ENCODE data around the gene TMED1.

Gene TMED1

DNA sequence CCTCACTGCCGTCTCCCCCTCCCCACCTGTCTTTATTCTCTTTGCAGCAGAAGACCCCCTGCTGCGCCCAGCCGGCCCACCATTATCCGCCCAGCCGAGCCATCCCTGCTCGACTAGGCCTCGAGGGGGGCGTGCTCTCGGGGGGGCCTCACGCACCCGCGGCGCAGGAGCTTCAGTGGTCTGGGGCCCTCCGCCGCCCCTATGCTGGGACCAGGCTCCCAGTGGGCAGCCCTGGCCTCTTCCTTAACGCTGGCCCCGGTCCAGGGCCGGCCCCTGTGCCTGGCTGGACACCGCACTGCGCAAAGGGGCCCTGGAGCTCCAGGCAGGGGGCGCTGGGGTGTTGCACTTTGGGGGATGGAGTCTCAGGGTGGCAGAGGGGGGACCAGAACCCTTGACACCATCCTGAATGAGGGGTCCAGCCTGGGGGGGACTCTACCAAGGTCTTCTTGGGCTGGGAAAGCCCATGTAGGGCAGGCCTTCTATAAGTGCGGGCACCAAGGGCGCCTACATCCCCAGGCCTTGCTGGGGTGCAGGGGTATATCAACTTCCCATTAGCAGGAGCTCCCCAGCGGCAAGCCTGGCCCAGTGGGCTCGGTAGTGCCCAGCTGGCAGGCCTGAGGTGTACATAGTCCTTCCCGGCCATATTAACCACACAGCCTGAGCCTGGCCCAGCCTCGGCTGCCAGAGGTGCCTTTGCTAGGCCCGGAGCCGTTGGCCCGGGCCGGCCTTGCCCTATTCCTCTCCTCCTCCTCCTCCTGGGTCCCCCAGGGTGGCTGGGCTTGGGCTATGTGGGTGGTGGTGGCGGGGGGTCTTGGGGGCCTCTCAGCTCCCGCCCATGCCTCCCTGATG lies 4.9 kb downstream of the TMED1 start:
- DNase-seq, result no peak

DNA sequence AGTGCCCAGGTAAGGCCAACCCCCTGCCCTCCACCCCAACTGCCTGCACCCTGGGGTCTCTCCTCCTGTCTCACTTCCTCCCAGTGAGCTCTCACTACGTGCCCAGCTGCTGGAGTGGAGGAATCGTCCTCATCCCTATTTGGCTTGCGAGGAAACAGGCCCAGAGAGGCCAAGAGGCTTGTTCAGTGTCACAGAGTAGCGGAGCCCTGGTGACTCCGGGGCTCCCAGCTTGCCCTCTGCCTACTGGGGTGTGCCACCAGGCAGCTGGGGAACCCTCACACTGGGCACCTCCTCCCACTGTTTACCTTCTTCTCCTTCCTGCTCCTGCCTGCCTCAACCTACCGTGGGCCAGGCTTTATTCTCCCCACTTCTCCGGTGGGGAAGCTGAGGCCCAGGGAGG lies 5.6 kb downstream of the TMED1 start:
- DNase-seq, result no peak

DNA sequence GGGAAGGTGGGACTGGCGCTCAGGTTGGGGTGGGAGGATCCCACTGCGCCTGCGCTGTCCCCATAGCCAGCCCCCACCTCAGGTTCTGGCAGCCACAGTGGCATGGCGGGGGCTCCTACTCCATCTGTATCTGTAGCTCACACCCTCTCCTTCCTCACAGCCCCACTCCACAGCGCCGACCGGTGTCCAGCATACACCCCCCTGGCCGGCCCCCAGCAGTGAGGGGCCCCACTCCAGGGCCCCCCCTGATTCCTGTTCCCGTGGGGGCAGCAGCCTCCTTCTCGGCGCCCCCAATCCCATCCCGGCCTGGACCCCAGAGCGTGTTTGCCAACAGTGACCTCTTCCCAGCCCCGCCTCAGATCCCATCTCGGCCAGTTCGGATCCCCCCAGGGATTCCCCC lies 6.0 kb downstream of the TMED1 start:
- DNase-seq, result no peak

DNA sequence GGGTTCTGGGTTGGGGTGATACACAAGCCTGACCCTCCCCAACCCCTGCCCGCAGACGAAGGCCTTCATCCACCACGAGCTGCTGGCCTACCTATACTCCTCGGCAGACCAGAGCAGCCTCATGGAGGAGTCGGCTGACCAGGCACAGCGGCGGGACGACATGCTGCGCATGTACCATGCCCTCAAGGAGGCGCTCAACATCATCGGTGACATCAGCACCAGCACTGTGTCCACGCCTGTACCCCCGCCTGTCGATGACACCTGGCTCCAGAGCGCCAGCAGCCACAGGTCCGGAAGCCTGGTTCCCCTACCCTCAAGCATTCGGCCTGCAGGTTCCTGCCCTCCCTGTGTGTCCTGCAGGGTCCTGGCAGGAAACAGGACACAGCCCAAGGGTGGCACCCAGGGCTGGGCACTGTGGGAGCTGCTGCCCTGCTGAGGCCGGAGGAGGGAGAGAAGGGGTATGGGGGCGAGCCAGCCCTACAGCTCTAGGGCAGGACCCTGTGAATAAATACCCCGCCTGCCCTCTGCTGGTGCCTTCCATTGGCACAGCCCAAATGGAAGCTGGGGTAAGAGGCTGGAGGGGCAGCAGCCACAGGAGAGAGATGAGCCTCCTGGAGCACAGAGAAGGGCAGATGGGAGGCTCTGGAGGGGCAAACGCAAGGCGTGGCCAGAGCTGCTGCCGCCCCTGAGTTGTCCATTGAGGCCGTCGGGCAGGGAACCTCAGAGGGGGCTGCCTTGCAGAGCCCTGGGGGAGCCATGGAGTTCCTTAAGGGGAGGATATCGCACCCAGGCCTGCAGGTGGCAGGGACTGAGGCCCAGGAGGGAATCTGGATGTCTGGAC lies 6.8 kb downstream of the TMED1 start:
- no peak for DNase-seq

DNA sequence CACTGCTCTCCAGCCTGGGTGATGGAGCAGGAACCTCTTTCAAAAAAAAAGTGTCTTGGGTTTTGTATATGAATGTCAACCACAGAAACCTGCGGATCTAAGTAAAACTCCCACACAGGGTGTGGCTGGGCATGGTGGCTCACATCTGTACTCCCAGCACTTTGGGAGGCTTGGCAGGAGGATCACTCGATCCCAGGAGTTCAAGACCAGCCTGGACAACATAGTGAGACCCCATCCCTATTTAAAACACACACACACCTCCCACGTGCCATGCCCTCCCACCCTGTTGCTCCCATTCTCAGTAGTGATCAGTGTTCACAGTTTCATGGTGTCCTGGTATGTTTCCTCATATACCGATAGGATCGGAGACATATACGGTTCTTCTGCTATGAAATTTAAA lies 9.2 kb downstream of the TMED1 start:
- DNase-seq, result no peak

DNA sequence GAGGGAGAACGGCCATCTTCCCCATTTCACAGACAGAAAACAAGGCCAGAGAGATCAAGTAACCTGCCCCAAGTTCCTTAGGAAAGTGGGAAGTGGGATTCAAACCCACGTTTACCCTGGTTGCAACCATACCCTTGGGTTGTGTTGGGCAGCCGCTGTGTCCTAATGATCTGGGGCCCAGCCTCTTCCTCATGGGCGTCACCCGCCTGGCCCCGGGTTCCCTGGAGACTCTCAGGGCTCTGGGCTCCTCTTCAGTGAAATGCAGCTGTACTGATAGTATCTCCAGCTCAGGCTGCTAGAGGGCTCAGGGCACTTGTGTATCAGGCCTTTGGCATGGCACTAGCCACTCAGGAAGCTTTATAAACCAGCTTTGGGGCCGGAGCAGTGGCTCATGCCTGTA lies 9.8 kb downstream of the TMED1 start:
- DNase-seq, result no peak

DNA sequence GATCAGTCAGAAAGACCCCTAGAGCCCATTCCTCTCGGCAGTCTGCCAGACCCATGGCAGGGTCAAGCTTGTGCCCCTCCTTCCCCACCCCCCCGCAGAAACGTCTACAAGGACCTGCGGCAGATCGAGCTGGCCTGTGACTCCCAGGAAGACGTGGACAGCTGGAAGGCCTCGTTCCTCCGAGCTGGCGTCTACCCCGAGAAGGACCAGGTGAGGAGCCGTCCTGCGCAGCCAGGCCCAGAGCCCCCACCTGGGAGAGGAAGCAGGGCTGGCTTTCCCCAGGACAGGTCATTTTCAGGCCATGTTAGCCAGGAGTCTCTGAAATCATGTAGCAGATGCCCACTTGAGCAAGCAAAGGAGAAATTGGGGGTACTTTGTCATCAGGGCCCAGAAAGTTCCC lies 12.3 kb downstream of the TMED1 start:
- DNase-seq, result no peak

DNA sequence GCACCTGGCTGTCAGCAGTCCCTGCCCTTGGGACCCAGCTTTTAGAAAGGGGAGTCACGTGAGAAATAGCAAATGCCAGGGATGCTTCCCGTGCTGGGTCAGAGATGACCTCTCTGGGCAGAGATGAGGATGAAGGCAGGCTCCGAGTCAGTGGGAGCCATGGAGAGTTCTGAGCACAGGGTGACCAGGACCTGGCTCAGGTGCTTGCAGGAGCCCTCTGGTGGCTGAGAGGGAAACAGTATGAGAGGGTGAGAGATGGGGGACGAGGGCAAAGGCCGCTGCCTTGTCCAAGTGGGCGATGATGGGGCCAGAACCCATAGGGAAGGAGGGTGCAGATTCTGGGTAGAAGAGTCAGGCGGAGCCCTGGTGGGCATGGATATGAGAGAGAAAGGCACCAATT lies 15.8 kb downstream of the TMED1 start:
- DNase-seq, result no peak

DNA sequence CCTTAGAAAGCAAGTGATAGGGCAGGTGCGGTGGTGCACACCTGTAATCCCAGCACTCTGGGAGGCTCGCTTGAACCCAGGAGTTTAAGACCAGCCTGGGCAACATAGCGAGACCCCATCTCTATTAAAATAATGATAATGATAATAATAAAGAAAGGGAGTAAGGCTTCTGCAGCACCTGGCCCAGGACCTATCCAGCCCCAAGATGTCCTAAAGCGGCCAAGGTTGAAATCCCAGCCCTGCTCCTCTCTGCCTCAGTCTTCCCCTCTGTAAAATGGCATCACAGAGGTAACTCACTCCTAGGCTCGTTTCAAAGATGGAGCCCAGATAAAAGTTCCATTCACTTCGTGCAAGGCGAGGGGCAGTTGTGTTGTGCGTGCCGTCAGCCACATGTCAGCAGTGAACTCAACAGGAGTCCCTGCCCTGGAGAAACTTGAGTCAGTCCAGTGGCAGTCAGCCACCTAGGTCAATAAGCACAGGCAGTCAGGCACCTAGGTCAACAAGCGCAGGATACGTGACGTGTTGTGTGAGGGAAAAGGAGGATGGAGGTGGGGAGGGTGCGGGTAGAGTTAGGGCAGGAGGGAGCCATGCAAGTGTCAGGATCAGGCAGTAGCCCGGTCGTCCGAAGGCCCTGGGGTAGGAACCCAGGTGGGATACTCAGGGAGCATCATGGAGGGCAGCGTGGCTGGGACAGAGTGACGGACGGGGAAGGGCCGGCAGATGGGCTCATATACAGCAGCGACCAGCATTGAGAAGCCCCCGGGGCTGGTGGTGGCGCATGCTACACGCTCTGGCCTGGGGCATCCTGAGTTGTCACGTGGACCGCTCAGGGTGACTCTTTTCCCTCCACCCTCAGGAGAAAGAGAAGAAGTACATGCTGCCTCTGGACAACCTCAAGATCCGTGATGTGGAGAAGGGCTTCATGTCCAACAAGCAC lies 16.6 kb downstream of the TMED1 start:
- no peak for DNase-seq

DNA sequence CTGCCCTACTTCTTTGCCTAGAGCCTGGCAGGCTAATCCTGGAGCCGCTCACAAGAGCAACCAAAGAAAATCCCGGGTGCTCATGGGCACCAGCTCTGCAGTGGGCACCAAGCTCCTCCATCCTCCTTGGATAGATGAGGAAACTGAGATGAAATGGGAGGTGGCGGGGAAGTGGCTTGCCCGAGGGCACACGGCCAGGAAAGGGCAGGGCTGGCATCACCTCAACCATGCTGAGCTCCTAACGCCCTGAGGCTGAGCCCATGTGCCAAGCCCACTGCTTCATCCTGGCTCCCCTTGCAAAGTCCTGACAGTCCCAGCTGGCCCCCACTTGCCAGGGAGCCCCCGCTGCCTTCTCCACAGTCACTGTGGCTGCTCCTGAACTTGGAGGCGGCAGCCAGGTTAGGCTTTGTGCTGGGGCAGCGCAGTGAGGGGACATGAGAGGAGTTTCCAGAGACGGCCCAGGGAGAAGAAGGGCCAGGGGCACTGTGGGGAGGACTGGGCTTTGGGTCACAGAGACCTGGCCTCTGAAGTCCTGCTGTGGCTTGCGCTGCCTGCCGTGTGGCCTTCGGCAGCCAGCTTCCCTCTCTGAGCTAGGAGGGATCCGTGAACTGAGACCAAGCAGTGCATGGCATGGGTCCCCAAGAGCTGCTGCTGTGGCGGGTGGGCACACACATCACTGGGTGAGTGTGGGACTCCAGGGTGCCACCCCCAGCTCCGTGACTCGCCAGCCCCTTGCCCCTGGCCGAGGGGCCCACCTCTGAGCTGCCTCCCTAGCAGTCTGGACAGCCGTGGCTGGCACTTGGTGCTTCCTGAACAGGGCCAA lies 17.5 kb downstream of the TMED1 start:
- DNase-seq, result no peak

DNA sequence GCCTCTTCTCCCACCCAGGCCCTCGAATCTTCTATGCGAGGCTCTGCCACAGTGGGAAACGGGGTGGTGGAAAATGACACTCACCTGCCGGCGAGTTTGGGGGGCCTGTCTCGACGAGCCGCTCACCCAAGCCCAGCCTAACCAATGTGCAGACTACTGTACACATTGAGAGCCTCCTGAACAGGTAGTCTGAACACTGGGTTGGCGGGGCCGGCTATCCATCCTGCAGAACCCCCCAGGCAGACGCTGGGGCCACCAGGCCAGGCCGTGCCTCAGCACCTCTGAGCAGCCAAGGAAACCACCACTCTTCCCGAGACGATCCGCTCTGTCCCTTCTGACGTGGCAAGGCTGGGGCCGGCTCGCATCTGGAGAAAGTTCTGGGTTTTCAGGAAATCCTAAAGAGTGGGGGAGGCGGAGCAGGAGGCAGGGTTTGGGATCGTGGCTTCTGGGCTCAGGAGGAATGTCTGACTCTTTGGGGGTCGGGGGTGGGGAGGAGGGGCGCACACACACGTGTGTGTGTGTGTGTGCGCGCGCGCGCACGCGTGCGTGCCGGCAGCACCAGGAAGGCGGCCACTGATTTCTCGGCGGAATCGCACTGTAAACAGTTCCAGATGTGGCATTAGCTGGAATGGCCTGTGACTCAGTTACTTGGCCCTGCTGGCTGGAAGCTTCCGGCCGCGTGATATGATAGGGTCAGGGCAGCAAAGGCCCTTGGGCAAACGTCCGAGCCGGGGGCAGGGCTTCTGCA lies 18.5 kb downstream of the TMED1 start:
- peak; percentile 99 for DNase-seq

DNA sequence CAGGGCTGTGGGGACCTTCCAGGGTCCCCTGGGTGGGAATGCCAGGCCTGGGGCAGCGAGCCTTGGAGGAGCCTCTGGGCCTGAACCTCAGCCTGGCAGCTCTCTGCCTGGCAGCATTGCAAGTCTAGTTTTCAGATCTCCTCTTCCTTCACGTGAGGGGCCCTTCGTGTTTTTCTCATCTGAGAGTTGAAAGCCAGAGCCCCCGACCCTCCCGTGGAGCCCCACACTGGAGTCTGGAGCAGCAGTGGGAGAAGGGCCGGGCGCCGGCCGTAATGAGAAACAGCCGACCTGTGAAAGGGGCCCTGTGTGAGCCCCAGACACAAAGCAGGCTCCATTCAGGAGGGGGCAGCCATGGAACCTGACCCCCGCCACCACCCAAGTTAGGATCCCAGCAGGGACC lies 19.3 kb downstream of the TMED1 start:
- no peak for DNase-seq

DNA sequence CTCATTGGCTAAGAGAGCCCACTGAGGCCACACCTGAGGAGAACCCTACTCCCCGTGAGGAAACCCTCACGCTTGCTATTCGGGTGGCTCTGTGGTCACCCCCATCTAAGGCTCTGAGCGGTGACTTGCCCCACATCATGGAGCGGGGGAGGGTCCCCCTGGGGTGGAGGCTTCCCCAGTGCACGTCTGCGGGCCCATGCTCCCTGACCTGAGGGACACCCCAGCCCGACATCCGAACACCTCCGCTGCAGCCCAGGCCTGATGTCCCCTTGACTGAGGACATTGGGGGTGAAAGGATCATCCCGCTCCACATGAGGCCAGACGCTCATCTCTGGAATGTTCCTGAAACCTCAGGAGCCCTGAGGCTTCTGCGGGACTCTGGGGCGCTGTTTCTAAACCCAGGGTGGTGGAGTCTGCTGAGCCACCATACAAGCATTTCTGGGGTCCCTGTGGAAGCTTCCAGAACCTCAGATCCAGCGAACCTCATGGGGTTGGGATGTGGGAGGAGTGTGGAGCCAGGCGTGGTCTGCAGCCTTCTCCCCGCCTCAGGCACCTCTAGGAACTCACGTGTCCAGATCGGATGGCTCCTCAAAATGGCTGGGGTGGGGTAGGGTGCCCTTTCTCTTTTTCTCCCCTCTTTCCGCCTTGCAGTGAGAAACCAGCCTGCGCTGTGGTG lies 19.9 kb downstream of the TMED1 start:
- peak; percentile 55 for DNase-seq

DNA sequence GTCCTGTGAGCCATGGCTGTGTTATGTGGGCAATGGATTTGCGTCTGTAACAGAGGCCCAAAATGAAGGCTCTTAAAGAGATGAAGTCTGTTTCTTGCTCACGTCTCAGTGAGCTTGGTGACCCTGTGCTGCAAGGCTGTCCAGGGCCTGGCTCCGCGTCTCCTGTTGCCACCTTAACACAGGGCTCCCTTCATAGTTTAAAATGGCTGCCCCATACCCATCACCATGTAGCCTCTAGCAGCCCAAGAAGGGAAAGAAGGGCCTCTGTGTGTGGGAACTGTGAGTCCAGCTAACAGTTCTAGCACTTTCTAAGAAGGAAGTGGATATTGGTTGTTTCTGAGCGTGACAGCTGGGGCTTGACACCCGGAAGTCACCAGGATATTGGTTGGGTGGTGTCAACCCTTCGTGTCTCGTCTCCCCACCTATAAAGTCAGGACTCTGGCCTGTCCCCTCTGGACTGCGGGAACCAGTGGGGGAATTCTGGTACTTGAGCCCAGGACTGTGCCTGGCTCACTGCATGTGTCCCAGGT lies 20.9 kb downstream of the TMED1 start:
- DNase-seq, result no peak

DNA sequence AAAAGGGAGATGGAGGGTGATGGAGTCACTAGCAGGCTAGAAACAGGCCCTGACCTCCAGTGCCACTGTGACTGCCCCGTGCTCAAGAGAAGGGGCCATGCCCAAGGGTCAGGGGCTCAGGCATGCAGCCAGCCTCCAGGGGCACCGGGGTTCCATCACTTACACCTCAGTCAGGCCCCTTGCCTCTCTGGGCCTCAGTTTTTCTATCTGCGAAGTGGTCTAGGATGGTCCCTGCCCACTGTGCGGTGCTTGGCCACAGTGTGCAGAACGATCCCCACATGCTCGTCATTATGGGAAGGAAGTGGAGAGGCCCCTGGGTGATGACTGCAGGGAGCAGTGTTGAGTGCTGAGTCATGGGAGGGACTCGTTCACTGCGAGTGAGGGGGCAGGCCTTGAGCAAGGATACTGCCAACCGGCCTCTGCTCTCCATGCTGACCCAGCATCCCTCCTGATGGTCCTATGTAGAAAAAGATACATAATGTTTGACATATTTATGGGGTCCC lies 23.1 kb downstream of the TMED1 start:
- DNase-seq, result peak; percentile 97

DNA sequence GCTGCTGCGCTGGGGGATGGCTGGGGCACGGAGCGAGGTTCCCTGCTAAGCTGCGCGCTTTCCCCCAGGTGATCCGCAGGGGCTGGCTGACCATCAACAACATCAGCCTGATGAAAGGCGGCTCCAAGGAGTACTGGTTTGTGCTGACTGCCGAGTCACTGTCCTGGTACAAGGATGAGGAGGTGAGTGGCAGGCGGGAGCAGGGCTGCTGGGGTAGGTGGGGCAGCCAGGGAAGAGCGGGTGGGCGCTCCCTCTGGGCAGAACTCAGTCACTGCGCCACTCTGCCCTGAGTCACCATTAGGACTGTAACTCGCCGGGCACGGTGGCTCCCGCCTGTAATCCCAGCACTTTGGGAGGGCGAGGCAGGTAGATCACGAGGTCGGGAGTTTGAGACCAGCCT lies 23.8 kb downstream of the TMED1 start:
- DNase-seq, result no peak

DNA sequence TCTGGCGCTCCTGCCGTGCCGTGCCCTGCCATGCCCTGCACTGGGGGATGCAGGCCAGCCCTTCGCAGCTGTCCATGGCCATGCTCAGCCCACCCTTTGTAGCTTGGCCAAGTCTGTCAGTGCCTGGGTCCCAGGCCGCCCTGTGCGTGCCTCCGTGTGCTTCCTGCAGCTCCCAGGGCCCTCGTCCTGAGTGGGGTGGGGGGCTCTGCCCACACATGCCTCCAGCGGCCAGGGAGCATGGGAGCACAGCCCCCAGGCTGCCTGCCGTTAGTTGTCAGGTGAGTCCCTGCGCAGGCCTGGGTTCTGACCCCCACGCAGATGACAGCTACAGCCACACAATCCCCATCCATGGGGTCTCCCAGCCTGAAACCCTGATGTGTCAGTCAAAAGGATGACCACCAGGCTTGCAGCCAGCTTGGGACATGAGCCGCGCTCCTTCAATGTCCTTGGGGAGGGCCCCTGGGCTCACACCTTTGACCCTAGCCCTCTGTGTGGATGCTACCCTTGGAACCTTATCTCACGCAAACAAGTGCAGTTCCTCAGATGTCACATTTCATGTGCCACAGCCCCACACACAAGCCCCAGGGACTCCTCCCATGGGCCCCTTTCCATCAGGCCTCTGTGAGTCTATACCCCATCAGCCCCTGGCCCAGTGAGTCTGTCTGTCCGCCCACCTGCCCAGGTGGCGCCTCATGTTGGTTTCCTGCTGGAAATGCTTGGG lies 24.5 kb downstream of the TMED1 start:
- no peak for DNase-seq

DNA sequence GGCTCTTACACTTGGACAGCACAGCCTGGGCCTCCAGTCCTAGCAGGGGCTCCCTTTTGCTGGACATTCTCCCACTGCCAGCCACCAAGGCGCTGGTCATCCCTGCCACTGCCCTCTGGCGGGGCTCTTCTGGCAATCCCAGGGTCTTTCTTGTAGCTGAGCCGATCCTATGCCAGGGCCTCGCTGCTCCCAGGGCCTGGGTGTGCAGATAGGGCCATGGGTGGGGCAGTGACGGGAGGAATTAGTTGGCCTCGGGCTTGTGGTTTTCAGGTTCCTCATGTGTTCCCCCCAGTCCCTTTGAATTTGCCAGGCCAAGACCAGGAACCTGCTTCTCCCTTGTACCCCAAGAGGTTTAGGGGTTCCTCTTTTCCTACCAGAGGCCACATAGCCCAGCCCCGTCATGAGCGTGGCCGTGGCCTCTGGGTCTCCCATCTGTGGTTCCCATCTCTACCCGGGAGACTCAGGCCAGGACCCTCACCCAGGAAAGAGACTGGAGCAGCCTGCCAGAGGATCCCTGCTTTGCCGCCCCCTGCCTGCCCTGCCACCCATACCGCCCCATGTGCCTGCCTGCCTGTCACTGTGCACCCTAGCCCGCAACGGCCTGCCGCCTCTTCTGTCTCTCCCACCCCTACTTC lies 26.2 kb downstream of the TMED1 start:
- no peak for DNase-seq
